HFFc6 (cell line): ENCODE measurements around the gene SCN5A. TPM values are rescaled to one million over a fixed set of nuclear protein-coding genes. Genes with fewer than 3 reads are reported as not detected.

Experiments
- DNase-seq: peaks from one replicate; pipeline ENCODE4 v3.0.0-alpha.2; 2018
- H3K27ac Mint-ChIP-seq: 2 replicates; pipeline ENCODE4 v1.8.0; 2020; ENCODE audit warnings: mild to moderate bottlenecking, mixed read lengths
- H3K27me3 Mint-ChIP-seq: 2 replicates; pipeline ENCODE4 v1.8.0; 2021; ENCODE audit warnings: mild to moderate bottlenecking, moderate library complexity, mixed read lengths; ENCODE audit not compliant: insufficient read depth
- H3K36me3 Mint-ChIP-seq: 2 replicates; pipeline ENCODE4 v1.8.0; 2021; ENCODE audit warnings: low read depth, mixed read lengths
- H3K4me1 Mint-ChIP-seq: 2 replicates; pipeline ENCODE4 v1.8.0; 2020; ENCODE audit warnings: low read depth, mixed read lengths
- H3K4me3 Mint-ChIP-seq: 2 replicates; pipeline ENCODE4 v1.8.0; 2020; ENCODE audit warnings: mild to moderate bottlenecking, moderate library complexity, mixed read lengths
- H3K9me3 Mint-ChIP-seq: 2 replicates; pipeline ENCODE4 v1.8.0; 2020; ENCODE audit warnings: mild to moderate bottlenecking, mixed read lengths
- total RNA-seq, 6 experiments: library from RNA; stranded (reverse); fragmentation: NEBNext Ultra II Directional; extraction: Animal tissue kit (Norgen Biotek cat#: 25700); gene quantifications; 2 replicates in 1 of 6; 3 replicates in 5 of 6; pipeline ENCODE4 v1.2.3, GENCODE V29; 2021
- TF ChIP-seq, protein P1 (sequence below): fragments of 200-600 bp; sonication (generic); IDR thresholded peaks from 2 replicates; pipeline ENCODE4 v1.5.0; 2021; ENCODE audit warnings: antibody characterized with exemption, mild to moderate bottlenecking

SCN5A gene
- total RNA-seq, 6 experiments from 2014 or later, result 0.05 to 0.46 (median 0.28) TPM; not detected in 3

DNA sequence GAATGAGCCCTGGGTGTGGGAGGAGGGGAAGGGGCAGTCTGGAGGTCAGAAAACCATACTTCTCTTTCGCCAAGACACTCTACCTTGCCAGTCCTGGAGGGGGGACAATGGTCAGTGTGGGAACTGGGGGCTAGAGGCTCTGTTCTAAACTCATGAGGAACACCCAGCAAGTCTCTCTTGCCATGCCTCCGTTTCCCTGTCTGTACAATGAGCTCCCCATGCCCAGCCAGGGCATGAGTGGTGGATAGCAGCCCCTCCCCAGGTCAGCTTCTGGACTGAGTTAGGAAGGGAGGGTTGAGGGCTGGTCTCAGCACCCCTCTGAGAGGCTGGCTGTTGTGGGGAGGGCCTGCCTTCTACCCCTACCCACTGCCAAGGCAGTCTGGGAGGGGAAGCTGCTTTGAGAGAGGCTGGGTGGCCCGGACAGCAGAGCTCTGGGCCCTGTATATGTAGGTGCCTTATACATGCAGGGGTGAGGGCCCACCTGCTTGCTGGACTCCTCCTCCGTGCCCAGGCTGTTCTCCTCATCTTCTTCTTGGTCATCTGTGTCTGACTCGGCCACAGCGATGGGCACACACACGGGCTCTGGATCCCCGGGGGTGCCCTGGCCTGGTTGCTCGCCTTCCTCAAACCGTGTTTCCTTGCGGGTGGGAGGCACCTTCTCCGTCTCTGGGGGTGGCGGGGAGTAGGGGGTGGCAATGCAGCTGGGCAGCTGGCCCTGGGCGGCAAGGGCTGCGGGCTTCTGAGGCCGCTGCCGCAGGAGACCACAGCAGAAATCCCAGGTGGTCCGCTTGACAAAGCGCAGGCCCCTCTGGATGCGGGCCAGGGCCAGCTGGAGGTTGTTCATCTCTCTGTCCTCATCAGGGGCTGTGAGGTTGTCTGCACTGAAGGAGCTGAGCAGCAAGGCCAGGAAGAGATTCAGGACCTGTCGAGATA lies 68.8 kb downstream of the SCN5A start:
- H3K9me3 Mint-ChIP-seq, result no peaks in the 10 kb centered on the region
- no peak overlapping the region for H3K4me3 Mint-ChIP-seq
- H3K27me3 Mint-ChIP-seq, result peaks cover 21% of the 10 kb centered on the region
- no peaks in the 10 kb centered on the region for H3K36me3 Mint-ChIP-seq
- no peaks in the 10 kb centered on the region for H3K4me1 Mint-ChIP-seq
- DNase-seq, result no peak
- H3K27ac Mint-ChIP-seq, result no peak overlapping the region
- TF ChIP-seq, protein P1, sequence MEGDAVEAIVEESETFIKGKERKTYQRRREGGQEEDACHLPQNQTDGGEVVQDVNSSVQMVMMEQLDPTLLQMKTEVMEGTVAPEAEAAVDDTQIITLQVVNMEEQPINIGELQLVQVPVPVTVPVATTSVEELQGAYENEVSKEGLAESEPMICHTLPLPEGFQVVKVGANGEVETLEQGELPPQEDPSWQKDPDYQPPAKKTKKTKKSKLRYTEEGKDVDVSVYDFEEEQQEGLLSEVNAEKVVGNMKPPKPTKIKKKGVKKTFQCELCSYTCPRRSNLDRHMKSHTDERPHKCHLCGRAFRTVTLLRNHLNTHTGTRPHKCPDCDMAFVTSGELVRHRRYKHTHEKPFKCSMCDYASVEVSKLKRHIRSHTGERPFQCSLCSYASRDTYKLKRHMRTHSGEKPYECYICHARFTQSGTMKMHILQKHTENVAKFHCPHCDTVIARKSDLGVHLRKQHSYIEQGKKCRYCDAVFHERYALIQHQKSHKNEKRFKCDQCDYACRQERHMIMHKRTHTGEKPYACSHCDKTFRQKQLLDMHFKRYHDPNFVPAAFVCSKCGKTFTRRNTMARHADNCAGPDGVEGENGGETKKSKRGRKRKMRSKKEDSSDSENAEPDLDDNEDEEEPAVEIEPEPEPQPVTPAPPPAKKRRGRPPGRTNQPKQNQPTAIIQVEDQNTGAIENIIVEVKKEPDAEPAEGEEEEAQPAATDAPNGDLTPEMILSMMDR, result no peak

DNA sequence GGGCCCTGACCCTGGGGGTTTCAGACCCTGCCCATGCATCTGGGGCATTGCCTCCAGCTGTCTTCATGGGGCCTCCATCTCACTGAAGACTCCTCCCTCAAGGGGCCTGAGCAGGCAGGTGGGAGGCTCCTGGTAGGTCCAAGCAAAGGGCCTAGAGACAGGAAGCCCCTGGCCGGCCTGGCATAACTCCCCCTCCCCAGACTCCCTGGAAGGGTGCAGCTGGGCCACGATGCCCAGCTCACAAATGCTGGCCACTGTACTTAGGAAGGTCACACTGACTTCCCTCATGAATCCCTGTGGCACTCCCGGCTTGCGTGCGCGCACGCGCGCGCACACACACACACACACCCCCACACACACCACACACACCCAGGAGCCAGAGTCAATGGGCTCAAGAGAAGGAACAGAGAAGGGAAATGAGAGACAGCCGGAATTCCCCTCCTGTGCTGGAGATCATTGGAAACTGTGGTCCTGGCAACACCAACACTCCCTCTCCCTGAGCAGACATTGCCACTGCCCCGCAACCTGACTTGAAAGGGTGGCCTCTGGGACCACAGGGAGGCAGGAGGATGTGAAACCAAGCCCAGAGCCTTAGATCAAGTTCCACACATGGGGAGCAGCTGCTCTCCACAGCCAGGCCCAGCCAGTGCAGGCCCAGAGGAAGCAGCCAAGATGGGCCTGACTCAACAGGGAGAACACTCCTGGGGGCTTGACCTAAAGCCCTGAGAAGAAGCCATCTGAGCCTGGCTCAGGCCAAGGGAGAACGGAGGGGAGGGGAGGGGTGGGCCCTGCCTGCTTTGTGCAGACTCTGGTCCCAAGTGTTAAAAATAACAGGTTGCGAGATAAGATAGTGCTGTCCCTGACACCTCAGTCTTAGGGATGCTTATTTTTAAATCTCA lies 69.7 kb downstream of the SCN5A start:
- H3K27me3 Mint-ChIP-seq, result peaks cover 21% of the 10 kb centered on the region
- H3K27ac Mint-ChIP-seq, result no peak overlapping the region
- TF ChIP-seq, protein P1, result no peak
- no peak overlapping the region for H3K4me3 Mint-ChIP-seq
- DNase-seq, result no peak
- H3K4me1 Mint-ChIP-seq, result no peaks in the 10 kb centered on the region
- no peaks in the 10 kb centered on the region for H3K36me3 Mint-ChIP-seq
- no peaks in the 10 kb centered on the region for H3K9me3 Mint-ChIP-seq

DNA sequence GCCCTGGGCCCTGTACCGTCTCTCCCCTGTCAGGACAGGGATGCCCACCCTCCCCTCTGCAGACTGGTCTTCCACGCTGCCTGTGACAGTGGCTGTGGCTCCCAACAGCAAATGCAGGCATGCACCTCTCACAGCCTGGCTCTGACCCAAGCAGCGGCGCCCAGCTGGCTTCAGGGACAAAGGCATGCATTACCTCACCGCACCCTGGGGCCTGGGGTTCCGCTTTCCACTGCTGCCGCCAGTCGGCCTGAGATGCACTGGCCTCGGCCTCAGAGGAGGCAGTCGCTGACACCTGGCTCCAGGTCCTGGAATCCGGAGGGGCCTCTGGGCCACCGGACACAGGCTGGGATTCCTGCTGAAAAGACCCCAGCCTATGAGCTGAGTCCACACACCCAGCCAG lies 70.3 kb downstream of the SCN5A start:
- no peak for DNase-seq
- no peaks in the 10 kb centered on the region for H3K4me1 Mint-ChIP-seq
- TF ChIP-seq, protein P1, result no peak
- no peaks in the 10 kb centered on the region for H3K9me3 Mint-ChIP-seq
- H3K27ac Mint-ChIP-seq, result no peak overlapping the region
- no peaks in the 10 kb centered on the region for H3K36me3 Mint-ChIP-seq
- H3K27me3 Mint-ChIP-seq, result peaks cover 21% of the 10 kb centered on the region
- no peak overlapping the region for H3K4me3 Mint-ChIP-seq

DNA sequence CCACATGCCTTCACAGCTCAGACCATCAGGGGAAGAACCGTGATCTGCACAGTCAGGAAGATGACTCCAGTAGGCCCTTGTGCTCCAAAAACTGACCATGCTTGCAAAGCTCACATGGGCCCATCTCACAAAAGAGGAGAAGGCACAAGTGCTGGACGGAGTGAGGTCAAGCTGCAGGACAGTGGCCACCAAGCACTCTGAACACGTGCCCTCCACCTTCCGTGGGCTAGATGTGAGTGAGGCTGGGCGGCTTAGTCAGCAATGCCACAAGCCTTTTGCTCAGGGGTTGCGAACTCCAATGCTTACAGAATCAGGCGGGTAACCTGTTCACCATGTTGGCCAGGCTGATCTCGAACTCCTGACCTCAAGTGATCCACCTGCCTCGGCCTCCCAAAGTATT lies 70.9 kb downstream of the SCN5A start:
- Mint-ChIP-seq H3K36me3 (no peaks in the 10 kb centered on the region), H3K27ac (no peak overlapping the region), H3K9me3 (peaks cover under 1% of the 10 kb centered on the region; the same call in 1 of the 2 replicates), H3K4me1 (no peaks in the 10 kb centered on the region), H3K4me3 (no peak overlapping the region), H3K27me3 (peaks cover 18% of the 10 kb centered on the region)
- TF ChIP-seq, protein P1, result no peak
- no peak for DNase-seq

DNA sequence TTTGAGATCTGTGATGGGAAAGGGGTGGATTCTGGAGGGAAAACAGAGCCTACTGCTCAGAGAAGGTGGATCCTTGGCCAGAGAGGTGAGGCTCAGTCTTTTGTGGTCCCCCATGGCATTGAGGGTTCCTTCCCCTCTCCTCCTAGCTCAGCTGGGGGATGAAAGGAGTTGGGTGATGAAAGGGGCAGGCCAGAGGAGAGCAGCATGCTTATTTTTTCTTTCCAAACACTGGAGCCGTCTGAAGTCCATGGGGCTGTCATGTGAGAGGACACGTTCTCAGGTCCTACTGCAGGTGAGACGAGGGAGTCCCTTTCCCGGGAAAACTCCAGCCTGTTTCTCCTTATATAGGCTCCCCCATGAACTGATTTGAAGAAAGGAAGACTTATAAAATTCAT lies 71.4 kb downstream of the SCN5A start:
- Mint-ChIP-seq H3K9me3 (peaks cover 6% of the 10 kb centered on the region; the same call in 1 of the 2 replicates), H3K4me1 (no peaks in the 10 kb centered on the region), H3K27me3 (peaks cover 14% of the 10 kb centered on the region), H3K27ac (no peak overlapping the region), H3K36me3 (no peaks in the 10 kb centered on the region), H3K4me3 (no peak overlapping the region)
- DNase-seq, result no peak
- TF ChIP-seq, protein P1, result no peak
